Loucy (cell line): ENCODE measurements around the gene CCDC141.

Experiments used
- H2AFZ ChIP-seq: fragments of 200-600 bp; sonication (generic); 2 replicates; pipeline ENCODE4 v1.6.0; 2016; ENCODE audit warnings: antibody characterized with exemption, mild to moderate bottlenecking, low read length, moderate library complexity
- H3F3A ChIP-seq: fragments of 200-600 bp; 2 replicates; pipeline ENCODE4 v1.6.0; 2016; ENCODE audit warnings: antibody characterized with exemption, low read depth, mild to moderate bottlenecking
- H3K27me3 ChIP-seq: fragments of 200-600 bp; sonication (generic); 2 replicates; pipeline ENCODE4 v1.6.1; 2014; ENCODE audit warnings: low read length, mild to moderate bottlenecking; ENCODE audit not compliant: insufficient read depth, poor library complexity, severe bottlenecking
- H3K36me3 ChIP-seq: fragments of 200-600 bp; sonication (generic); 2 replicates; pipeline ENCODE4 v1.6.1; 2016; ENCODE audit warnings: low read length; ENCODE audit not compliant: insufficient read depth
- H3K4me1 ChIP-seq: fragments of 200-600 bp; sonication (generic); 2 replicates; pipeline ENCODE4 v1.5.1; 2014; ENCODE audit warnings: low read length, mild to moderate bottlenecking; ENCODE audit not compliant: insufficient read depth, poor library complexity, severe bottlenecking
- H3K4me2 ChIP-seq: fragments of 200-600 bp; sonication (generic); 2 replicates; pipeline ENCODE4 v1.6.0; 2014; ENCODE audit warnings: antibody characterized with exemption, low read length, low read depth, mild to moderate bottlenecking; ENCODE audit not compliant: poor library complexity, severe bottlenecking
- H3K4me3 ChIP-seq: fragments of 200-600 bp; sonication (generic); 2 replicates; pipeline ENCODE4 v1.5.1; 2014; ENCODE audit warnings: low read length, mild to moderate bottlenecking, mixed read lengths; ENCODE audit not compliant: poor library complexity, severe bottlenecking
- H3K79me2 ChIP-seq: fragments of 200-600 bp; sonication (generic); 2 replicates; pipeline ENCODE4 v1.6.1; 2014; ENCODE audit warnings: low read length; ENCODE audit not compliant: insufficient read depth
- H3K9ac ChIP-seq: fragments of 200-600 bp; sonication (generic); 2 replicates; pipeline ENCODE4 v1.6.0; 2014; ENCODE audit warnings: mild to moderate bottlenecking, low read depth, low read length, moderate library complexity; ENCODE audit not compliant: poor library complexity, severe bottlenecking
- H3K9me2 ChIP-seq: fragments of 200-600 bp; sonication (generic); replicated peaks from 2 replicates; pipeline ENCODE4 v1.6.1; 2016; ENCODE audit warnings: low read depth, low read length, mixed read lengths
- H3K9me3 ChIP-seq: fragments of 200-600 bp; sonication (generic); 2 replicates; pipeline ENCODE4 v1.6.1; 2014; ENCODE audit warnings: mild to moderate bottlenecking, antibody characterized with exemption, low read length, low read depth; ENCODE audit not compliant: insufficient read depth
- H4K20me1 ChIP-seq: fragments of 200-600 bp; sonication (generic); 2 replicates; pipeline ENCODE4 v1.6.0; 2014; ENCODE audit warnings: antibody characterized with exemption, low read length, mild to moderate bottlenecking; ENCODE audit not compliant: insufficient read depth, poor library complexity, severe bottlenecking
- EZH2phosphoT487 ChIP-seq: fragments of 200-600 bp; IDR thresholded peaks from 2 replicates; pipeline ENCODE4 v1.6.1; 2018; ENCODE audit warnings: antibody characterized with exemption, mild to moderate bottlenecking, moderate library complexity, borderline replicate concordance
- TF ChIP-seq, protein P1 (sequence below): fragments of 200-600 bp; sonication (generic); conservative IDR thresholded peaks from 2 replicates; pipeline ENCODE4 v1.5.1; 2014; ENCODE audit warnings: mild to moderate bottlenecking, antibody characterized with exemption, low read length

Gene CCDC141

DNA sequence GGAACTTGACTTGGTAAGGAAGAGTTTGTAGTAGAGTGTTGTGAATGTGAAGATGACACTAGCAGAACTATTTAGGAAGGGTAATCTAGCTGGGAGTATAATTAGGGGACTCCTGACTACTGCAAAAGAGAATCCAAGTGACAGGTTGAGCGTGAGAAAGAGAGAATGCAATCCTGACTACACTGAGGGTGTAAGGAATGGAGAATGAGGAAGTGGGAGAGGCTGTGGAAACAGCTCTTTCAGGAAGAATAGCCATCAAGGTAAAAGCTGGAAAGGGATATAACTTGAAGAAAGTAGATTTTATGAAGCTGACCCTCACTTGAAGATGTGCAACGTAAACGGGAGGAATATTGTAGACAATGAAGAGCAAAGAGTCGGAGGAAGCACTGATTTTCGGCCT is 201.6 kb downstream of the CCDC141 start:
- Histone ChIP-seq H4K20me1 (no peaks in the 10 kb centered on the region), H3K9me2 (no peaks in the 10 kb centered on the region), H3K4me1 (no peaks in the 10 kb centered on the region), H2AFZ (no peak overlapping the region), H3K4me2 (no peak overlapping the region), H3K36me3 (no peaks in the 10 kb centered on the region), H3K9me3 (no peaks in the 10 kb centered on the region), H3K79me2 (no peaks in the 10 kb centered on the region), H3K4me3 (no peak overlapping the region), H3F3A (no peaks in the 10 kb centered on the region), H3K9ac (no peak overlapping the region), H3K27me3 (no peaks in the 10 kb centered on the region)
- TF ChIP-seq, protein P1, sequence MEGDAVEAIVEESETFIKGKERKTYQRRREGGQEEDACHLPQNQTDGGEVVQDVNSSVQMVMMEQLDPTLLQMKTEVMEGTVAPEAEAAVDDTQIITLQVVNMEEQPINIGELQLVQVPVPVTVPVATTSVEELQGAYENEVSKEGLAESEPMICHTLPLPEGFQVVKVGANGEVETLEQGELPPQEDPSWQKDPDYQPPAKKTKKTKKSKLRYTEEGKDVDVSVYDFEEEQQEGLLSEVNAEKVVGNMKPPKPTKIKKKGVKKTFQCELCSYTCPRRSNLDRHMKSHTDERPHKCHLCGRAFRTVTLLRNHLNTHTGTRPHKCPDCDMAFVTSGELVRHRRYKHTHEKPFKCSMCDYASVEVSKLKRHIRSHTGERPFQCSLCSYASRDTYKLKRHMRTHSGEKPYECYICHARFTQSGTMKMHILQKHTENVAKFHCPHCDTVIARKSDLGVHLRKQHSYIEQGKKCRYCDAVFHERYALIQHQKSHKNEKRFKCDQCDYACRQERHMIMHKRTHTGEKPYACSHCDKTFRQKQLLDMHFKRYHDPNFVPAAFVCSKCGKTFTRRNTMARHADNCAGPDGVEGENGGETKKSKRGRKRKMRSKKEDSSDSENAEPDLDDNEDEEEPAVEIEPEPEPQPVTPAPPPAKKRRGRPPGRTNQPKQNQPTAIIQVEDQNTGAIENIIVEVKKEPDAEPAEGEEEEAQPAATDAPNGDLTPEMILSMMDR, result no peak
- TF ChIP-seq EZH2phosphoT487, result no peak

DNA sequence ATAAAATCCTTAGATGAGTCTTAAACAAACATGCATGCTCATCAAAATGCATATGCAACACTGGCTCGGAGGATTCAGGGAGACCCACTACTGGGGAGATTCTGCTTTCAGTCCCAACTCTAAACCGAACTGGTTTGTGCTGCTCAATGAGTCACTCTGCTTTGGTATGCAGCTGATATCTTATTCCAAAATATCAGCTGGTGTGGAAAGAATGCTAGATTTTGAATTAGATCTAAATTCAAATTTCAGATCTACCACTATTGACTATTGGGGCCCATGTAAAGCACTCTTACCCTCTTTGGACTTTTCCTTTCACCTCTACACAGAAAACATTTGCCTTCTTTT is 203.5 kb downstream of the CCDC141 start:
- H3K9me3 ChIP-seq, result no peaks in the 10 kb centered on the region
- H2AFZ ChIP-seq, result no peak overlapping the region
- no peaks in the 10 kb centered on the region for H3K79me2 ChIP-seq
- H3K9ac ChIP-seq, result no peak overlapping the region
- no peaks in the 10 kb centered on the region for H3F3A ChIP-seq
- H3K4me1 ChIP-seq, result no peaks in the 10 kb centered on the region
- no peak overlapping the region for H3K4me2 ChIP-seq
- H4K20me1 ChIP-seq, result no peaks in the 10 kb centered on the region
- TF ChIP-seq, protein P1, result no peak
- TF ChIP-seq EZH2phosphoT487, result no peak
- no peaks in the 10 kb centered on the region for H3K9me2 ChIP-seq
- H3K36me3 ChIP-seq, result no peaks in the 10 kb centered on the region
- no peaks in the 10 kb centered on the region for H3K27me3 ChIP-seq
- H3K4me3 ChIP-seq, result no peak overlapping the region

DNA sequence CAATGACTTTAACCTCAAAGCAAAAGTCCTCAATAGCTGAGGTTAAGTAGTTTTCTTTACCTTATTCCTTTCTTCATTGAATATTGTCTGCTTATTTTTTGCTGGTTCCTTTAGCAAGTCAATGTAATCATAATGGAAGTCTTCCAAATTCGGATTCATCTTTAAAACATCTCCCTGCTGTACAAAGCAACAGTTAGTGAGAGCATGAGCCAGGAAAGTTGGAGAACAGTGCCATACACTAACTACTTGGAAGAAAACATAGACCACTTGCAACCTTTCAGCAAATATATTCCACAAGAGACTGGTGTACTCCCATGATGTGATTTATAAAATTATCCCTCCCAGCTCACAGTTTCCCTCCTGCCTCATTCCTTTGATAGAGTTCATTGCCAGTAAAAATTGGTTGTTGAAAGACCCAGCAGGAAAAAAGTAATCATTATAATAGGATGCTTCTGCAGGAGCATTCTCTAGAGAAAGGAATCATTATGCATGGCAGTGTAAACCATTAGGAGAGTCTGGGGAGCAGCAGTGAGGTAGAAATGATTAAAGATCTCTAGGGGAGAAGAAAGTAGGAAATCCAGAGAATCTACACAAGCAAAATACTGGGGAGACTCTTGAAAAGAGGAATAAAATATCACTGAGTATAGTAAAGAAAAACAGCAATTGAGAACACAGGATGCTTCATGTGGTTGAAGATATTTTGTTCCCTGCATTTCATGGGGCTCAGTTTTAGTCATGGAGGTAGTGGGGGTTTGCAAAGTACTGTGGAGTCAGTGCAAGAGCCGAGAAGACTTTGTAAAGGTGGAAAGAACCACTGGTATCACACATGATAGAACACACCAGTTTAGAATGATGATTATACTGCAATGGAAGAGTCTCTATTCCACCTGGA is 204.1 kb downstream of the CCDC141 start:
- TF ChIP-seq EZH2phosphoT487, result no peak
- TF ChIP-seq, protein P1, result no peak
- H3K4me3 ChIP-seq, result no peak overlapping the region
- H4K20me1 ChIP-seq, result no peaks in the 10 kb centered on the region
- no peaks in the 10 kb centered on the region for H3K4me1 ChIP-seq
- no peaks in the 10 kb centered on the region for H3K9me2 ChIP-seq
- no peaks in the 10 kb centered on the region for H3F3A ChIP-seq
- H3K9me3 ChIP-seq, result no peaks in the 10 kb centered on the region
- H2AFZ ChIP-seq, result no peak overlapping the region
- H3K4me2 ChIP-seq, result no peak overlapping the region
- H3K36me3 ChIP-seq, result no peaks in the 10 kb centered on the region
- H3K79me2 ChIP-seq, result no peaks in the 10 kb centered on the region
- no peak overlapping the region for H3K9ac ChIP-seq
- no peaks in the 10 kb centered on the region for H3K27me3 ChIP-seq
